GM12892 (cell line): ENCODE measurements around the gene UFD1.

Source experiments
- DNase-seq: peaks from one replicate; pipeline ENCODE4 v3.0.0; 2011; ENCODE audit not compliant: insufficient read length
- FAIRE-seq: peaks from 2 replicates; lab custom pipeline; 2011; peaks lifted over from hg19 to GRCh38; lab: Jason Lieb, UNC
- POLR2A ChIP-seq: IDR thresholded peaks from 2 replicates; pipeline ENCODE4 v1.6.1; 2011; ENCODE audit warnings: low read depth, low read length, control low read depth
- POLR2AphosphoS5 ChIP-seq: IDR thresholded peaks from 2 replicates; pipeline ENCODE4 v1.6.1; 2011; ENCODE audit warnings: low read depth, low read length, control low read depth
- TAF1 ChIP-seq: IDR thresholded peaks from 2 replicates; pipeline ENCODE4 v1.6.1; 2011; ENCODE audit warnings: low read depth, mild to moderate bottlenecking, control low read depth, low read length, borderline replicate concordance

UFD1 gene

DNA sequence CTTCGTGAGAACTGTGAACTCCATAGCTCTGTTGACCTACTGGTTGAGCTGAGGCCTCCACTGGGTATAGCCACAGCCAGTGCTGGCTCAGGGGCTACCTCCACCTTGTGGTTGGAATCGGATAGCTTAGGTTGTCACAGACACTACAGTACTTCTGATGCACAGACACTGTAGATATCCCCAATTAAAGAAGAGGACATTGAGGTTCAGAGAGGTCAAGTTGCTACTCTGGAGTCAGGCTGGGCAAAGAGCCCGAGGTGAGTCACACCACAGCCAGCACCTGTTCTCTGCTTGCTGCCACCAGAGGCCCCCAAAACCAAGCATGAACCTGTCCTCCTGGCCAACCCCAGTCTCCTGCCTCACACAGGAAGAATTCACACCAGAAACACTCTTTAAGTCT, 5.4 kb downstream of the UFD1 start:
- TF ChIP-seq TAF1: no peak
- no peak for TF ChIP-seq POLR2AphosphoS5
- DNase-seq (no peak), FAIRE-seq (no peak)

DNA sequence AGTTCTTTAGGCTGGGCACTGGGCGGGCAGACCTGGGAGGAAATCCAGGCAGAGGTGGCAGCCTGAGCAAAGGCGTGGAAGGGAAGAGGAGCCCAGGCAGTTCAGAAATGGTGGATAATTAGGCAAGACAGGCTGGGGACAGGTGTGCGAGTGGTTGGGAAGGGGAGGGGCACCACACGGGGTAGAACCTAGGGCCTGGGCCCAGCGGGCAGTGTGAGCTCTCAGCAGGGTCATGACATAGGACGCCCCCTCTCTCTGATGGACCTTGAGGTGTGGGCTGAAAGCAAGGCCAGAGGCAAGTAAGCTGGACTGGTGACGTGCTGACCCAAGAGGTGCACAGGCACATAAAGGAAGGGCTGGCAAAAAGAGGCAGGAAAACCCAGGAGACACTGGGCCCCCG, 6.8 kb downstream of the UFD1 start:
- no peak for FAIRE-seq
- DNase-seq: no peak
- TF ChIP-seq POLR2AphosphoS5: no peak
- TF ChIP-seq TAF1: no peak
- TF ChIP-seq POLR2A: no peak

- TF ChIP-seq POLR2AphosphoS5 (no peak), TAF1 (no peak), POLR2A (no peak)
- FAIRE-seq (no peak), DNase-seq (no peak)
Measured at GRCh38 chr22:19471572-19471971, 7.4 kb downstream of the UFD1 start.

GRCh38 chr22:19470010-19470409, 9.0 kb downstream of the UFD1 start:
- DNase-seq (no peak), FAIRE-seq (no peak)
- no peak for TF ChIP-seq POLR2A

GRCh38 chr22:19469421-19469820, 9.6 kb downstream of the UFD1 start:
- TF ChIP-seq POLR2AphosphoS5 (no peak), POLR2A (no peak), TAF1 (no peak)
- FAIRE-seq: no peak
- DNase-seq: no peak

DNA sequence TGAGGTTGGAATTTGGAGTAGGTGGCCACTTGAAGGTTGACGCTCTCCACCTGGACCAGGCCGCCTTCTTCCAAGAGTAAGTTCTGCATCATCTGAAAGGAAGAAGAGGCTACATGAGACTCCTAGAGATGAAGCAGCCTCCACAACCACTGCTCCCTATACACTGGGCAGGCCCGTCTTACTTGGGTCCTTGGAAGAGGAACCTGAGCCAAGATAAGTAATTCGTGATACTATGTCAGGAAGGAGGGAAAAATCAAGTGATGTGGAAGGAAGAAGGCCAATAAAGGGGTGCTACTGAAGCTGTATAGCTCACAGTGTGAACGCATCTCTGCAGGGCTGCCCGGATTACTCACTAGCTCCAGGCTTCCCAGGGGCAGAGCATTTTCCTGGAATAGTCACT, 11.1 kb downstream of the UFD1 start:
- FAIRE-seq: no peak
- no peak for TF ChIP-seq POLR2AphosphoS5
- TF ChIP-seq POLR2A: no peak
- TF ChIP-seq TAF1: no peak
- no peak for DNase-seq

DNA sequence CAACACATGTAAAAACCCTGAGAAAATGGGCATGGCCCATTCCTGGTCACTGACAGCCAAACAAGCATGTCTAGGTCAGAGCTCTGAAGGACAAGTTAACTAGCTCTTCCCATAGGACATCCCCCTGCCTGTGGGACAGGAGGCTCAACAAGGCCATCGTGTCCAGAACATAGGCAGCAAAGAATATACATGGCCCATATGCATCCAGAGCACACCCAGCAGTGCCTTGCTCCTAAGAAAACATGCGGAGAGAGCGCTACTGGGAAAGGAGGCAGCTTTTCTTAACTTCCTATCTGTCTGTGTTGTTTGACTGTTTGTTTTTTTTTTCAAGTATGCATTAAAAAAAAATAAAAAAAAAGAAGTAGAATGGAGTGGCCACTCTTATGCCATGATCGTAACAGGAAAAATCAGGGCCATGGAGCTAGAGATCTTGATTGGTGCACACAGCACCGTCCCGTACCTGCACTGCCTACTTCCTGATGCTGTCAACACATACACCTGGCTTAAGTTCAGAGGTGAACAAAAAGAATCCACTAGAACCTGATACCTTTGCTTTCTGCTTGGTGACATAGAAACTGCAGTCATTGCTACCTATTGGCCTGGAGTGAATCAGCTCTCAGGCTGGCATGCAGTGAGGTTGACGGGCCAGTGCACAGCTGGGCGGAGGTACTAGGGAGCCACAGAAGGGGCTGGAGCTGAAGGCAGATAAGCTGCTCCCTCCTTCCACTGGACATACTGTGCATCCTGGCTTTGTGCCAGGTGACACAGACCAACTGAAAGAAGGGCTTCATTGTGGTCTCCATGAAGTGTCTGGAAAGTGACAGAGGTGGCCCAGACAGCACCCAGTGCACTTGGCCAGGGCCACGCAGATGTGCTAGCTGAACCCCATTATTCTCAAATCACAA, 11.9 kb downstream of the UFD1 start:
- no peak for DNase-seq
- FAIRE-seq: no peak
- TF ChIP-seq TAF1: no peak
- no peak for TF ChIP-seq POLR2AphosphoS5
- TF ChIP-seq POLR2A: no peak

DNA sequence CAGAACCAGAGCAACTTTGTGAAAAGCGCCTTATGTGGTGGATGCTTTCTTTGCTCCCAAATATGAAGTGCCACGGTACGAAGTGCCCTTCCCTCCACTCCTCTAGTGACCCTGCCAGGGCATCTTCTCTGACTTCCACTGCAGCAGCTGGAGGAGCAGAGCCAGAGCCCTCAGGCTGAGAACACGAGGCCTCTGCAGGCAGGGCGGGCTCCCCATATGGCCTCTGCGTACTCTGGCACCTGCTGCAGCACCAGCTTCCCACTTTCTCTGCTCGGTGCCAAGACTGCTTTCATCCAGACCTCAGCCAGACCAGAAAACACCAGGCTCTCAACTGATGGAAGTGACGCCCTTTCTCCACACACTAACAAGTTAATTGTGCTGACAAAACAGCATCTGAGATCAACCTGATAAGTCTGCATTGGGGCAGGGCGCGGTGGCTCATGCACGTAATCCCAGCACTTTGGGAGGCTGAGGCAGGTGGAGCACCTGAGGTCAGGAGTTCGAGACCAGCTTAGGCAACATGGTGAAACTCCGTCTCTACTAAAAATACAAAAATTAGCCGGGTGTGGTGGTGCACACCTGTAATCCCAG, 12.8 kb downstream of the UFD1 start:
- TF ChIP-seq POLR2A (no peak), TAF1 (no peak), POLR2AphosphoS5 (no peak)
- FAIRE-seq (no peak), DNase-seq (no peak)

DNA sequence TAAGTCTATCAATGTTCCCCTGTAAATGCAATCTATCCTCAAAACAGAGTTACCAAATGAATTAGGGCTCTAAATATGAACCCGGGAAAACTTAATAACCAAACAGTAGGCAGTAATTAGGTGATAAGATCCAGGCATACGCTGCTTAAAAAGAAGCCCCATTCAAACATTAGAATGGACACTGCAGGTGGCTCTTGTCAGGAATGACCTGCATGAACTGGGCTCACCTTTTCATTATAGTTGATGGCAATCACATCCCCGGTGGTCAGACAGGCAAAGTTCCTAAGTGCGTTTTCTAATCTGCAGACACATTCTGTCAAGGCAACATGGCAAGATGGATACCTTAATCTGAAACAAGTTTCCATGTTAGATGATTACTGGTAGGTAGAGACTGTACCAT, 14.0 kb downstream of the UFD1 start:
- DNase-seq (no peak), FAIRE-seq (no peak)
- no peak for TF ChIP-seq POLR2AphosphoS5

- FAIRE-seq (no peak), DNase-seq (no peak)
- TF ChIP-seq TAF1 (no peak), POLR2AphosphoS5 (no peak), POLR2A (no peak)
Measured at GRCh38 chr22:19464546-19464945, 14.4 kb downstream of the UFD1 start.

DNA sequence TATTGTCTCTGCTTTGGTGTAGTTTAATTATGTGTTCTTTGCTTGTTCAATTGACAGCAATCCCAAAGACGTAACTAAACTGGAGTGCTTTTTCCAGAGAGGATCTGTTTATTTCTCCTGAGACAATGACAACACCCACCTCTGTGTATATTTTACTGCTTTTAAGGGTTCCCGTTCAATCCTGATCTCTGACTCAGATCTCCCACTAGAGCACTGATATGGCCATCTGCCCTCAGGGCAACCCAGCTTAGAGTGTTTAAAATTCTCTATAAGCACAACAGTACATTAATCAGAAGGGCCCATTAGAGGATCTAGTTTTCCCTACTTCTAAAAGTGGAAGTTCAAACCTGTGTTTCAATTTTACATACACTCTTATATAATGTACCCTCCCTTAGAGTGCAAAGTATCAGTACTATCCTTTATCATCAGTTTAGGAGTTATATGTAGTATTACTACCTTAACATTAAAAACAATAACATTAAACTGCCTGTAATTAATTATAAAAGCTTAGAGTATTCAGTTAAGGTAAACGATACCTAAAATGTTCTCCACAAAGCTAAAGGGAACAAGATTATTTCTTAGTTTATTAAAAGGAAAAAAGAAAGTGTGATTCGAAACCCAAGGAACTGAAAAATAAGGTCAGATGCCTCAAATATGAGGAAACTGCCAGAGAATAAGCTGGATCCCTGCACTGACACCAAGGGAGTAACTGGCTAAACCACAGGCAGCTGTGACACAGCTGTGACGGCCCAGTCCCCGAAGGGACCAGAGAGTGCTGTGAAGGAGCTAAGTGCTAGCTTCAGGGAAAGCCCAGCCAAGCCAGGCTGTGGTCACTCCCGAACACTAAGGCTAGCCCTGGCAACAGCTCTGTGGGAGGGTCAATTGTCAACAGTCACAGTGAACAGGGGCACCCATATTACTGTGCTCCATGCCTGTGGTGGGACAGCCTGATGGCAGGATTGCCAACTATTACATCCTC, 15.2 kb downstream of the UFD1 start:
- FAIRE-seq (no peak), DNase-seq (no peak)
- TF ChIP-seq POLR2AphosphoS5 (no peak), POLR2A (no peak), TAF1 (no peak)

GRCh38 chr22:19463008-19463407, 16.0 kb downstream of the UFD1 start:
- DNase-seq: no peak
- TF ChIP-seq POLR2A (no peak), POLR2AphosphoS5 (no peak), TAF1 (no peak)
- no peak for FAIRE-seq
